GM21576 (cell line): ENCODE results near the gene DCC.

Source experiments
- ATAC-seq: cut with Tn5 transposase; IDR thresholded peaks from one replicate; pipeline ENCODE4 v1.9.1; 2021; ENCODE audit warnings: mild to moderate bottlenecking, moderate library complexity; ENCODE audit not compliant: unreplicated experiment

The DCC gene

DNA sequence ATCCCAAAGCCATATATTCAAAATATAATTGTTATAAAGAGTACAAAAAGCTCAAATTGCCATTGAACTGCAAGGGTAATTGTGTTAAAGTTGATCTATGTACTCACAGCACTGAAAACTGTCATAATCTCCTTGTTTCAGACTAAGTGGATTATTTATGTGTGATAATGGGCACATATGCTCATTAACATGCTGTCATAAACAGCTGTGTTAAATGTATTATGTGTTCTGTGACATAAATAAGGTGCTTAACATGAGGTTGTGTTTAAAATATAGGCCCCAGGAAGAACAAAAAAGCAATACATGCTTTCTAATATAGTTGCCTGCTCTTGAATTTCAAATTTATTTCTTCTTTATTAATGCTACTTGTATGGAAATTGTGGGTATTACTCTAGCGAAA, 409.5 kb downstream of the DCC start:
- ATAC-seq: no peak

DNA sequence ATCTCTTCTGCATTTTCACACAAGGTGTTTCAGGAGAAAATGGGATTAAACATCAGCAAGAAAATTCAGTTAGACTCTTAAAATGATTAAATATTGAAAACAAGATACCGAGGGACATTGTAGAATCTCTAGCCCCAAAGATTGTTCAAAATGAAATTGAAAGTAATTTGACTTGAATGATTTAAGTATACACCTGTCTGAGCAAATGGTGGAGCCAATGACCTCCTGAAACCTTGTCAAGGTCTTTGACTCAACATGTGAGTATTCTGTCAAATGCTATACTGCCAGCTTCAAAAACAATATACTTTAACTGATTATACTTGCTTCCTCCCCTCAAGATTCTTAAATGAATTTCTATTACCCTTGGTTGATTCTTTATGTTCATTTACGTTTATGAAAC, 411.0 kb downstream of the DCC start:
- no peak for ATAC-seq

DNA sequence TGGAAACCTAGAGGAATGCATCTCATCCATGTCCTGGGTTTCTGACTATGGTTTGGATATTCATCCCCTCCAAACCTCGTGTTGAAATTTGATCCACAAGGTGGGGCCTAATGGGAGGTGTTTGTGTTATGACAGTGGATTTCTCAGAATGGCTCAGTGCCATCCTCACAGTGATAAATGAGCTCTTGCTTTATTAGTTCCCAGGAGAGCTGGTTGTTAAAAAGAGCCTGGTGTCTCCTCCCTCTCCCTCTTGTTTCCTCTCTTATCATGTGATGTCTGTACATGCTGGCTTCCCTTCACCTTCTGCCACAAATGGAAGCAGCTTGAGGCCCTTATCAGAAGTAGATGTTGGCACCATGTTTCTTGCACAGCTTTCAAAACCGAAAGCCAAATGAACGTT, 424.3 kb downstream of the DCC start:
- ATAC-seq: no peak

DNA sequence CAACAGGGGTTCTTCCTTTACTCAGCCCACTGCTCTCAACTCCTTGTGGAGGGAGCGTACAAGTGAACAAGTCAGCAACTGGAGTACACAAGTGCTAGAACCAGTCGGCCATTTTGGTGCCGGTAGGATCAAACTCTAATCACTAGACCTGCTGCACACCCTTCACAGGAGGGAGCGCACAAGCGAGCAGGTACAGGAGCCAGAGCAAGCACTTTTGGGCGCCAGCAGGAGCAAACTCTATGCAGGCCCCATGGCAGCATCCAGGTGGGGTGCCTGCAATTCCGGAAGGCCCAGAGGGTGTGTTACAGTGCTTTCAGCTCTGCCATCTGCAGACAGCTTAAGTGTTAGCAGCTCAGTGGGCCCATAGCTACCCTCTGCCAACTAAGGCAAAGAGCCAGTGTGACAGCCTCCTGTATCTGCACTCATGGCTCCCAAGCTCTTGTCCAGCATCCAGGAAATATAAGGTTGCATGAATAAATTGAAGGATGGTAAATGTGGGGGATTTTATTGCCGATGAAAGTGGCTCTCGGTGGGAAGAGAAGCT, 426.1 kb downstream of the DCC start:
- ATAC-seq: no peak

DNA sequence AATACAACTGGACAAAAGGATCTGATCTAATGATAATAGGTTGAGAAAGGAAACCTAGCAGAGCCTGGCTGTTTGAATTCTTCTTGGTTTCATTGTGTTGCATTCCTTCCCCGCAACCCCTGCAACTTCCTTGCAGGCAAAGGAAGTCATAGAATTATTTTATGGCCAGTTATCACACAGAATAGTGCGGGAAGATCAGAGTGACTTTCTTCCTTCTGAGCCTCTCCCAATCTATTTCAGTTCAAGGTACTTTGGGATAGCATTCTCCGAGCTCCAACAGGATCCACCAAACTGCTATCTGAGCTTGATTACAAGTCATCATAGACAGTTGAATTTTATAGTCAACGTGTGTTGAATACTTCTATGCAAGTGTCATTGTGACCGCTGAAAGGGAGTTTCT, 441.1 kb downstream of the DCC start:
- no peak for ATAC-seq

DNA sequence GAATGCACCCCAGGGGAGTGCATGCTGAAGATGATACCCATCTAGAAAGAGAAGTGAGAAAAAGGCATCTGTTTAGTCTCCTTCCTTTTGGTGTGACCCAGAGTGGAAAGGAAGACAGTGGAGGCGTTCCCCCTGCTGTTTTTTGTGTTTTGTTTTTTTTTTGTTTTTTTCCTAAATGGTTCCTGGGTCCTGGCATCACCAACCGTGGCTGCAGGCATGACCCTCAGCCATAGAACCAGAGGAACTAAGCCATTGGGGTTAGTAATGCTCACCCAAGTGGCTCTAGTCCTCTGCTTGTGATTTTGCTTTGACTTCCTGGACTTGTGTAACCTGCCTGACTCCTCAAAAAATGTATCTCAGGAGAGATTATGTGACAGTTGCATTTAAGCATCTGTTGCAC, 451.3 kb downstream of the DCC start:
- no peak for ATAC-seq

DNA sequence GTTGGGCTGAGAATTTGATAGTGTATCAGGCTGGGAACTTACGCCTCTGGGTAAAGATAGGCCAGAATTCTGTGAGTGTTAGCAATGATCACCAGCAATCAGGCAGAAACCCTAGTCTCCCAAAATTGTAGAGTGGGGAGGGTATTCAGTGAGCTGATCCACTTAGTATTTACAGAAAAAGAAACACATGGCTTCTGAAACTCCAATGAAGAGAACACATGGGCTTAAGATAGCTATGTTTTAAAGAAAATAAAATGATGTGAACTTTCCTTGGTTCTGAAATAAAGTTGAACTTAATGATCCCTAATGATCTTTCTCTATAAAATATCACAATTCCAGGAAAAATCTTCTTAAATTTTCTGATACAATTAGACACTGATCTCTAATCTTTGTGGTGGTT, 472.8 kb downstream of the DCC start:
- no peak for ATAC-seq

DNA sequence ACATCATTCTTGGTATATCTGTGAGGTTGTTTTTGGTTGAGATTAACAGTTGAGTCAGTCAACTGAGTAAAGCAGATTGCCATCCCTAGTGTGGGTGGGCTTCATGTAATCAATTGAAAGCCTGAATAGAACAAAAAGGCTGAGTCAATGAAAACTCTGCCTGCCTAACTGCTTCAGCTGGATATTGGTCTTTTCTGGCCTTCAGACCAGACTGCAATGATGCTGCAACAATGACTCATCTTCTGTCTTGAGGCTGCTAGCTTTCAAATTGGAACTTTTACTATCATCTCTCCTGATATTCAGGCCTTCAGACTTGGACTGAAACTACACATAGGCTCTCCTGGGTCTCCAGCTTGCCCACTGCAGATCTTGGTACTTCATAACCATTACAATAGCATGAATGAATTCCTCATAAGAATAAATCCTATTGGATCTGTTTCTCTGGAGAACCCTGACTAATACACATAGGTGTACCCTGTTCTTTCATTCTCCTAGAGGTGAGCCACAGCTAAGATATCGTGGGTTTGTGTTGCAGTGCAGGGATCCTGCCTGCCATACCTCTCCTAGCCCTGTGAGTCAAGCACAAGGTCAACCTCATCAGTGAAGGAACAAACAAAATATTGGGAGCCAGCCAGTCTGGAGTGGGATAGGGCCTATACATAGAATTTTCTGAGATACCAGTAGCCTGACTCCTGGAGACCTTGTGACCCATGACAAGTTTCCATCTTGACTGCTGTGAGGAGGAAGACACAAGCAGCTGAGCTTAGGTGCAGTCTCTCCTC, 473.8 kb downstream of the DCC start:
- ATAC-seq: no peak

DNA sequence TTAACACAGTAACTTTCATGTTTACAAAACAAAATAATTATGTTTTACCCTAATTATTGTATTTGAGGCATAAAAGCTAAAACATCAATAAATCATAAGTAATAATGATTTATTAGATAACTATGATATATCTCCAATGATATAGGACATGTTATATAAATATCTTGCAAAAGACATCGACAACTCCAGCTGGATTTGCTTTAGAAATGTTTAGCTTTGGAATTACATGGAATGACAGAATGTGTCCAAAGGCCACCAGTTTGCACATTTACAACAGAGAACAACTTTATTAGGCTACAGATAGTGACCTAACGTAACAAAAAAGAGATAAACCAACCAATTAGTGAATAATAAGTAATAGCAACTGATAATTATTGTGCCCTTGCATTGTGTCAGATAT, 475.7 kb downstream of the DCC start:
- no peak for ATAC-seq

DNA sequence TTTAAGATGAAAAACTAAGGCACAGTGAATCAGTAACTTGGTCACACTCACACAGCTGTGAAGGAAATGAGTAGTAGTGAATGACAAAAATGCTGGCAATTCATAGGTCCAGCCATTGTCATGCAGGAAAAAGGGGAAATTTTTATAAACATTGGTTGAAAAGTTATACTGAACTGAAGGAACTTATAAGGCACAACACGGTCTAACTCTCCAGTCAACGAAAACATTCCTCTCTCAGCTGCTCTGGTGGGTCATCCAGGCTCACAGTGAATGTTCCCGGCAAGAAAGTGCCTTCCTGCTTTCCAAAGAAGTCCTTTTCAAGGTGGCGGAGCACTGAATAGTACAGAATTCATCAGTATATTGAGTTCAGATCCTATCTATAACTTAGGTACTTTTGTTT, 476.1 kb downstream of the DCC start:
- ATAC-seq: no peak

DNA sequence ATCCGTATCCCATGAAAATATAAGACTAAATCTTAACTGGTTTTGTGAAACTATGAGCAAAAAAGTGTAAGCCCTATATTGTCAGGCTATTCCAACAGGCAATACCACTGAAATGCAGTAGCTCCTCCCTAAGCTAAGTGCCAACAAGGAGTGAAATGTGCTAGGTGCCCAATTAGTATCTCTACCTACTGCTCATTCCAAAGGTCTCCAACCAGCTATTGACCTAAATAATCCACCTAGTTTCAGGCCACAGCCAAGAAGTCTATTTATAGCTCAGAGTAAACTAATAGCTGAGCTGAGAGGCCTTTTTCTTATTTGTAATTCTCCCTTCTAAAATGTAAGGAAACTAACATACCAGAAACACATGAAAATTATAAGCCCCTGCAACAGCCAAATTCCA, 482.2 kb downstream of the DCC start:
- no peak for ATAC-seq

DNA sequence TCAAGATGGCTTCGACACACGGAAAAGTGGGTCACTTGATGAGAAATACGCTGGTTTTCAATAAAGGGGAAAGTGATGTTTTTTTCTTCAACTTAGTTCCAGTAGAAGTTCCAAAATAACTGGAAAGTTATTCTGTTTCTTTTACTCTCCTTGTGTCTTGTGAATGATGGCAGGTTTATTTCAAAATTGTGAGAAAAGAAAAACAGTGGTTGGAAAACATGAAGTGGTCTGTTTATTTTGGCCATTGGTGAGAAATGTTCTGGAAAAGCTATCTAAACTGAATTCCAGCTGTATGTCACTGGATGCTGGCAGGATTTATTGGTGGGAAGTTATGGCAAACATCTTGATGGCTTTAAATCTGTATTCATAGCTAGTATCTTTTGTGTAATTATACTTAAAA, 484.1 kb downstream of the DCC start:
- ATAC-seq: no peak

DNA sequence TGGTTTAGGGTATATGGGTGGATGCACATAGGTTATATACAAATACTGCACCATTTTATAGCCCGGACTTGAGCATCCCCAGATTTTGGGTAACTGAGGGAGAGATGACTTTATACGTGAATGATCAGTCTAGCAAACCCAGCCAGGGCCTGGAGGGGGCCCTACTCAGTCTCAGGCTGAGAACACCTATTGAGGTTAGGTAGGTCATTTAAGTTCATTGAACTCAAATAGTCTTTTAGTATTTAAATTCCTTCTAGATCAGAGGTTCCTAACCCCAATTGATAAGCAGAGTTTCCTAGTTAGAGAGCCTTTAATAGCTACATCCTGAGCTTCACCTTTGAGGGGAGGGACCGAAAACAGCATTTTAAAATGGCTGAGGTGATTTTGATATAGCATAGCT, 487.0 kb downstream of the DCC start:
- ATAC-seq: no peak

DNA sequence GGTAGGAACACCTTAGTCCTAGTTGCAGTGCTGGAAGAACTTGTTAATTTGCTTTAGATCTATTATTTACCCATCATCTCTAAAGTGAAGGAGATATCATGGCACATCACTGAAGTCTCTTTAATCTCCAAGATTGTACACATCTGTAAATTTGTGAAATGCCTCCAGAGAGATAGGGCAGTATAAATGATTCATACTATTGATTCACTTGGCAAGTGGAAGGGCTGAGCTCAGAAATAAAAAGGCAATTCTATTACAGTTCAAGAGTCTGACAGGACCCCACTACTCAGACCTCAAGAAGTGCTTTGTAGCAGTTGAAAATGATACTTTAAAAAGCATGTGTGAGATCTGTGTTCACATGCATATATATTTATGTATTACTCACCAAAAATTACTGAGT, 489.3 kb downstream of the DCC start:
- no peak for ATAC-seq

DNA sequence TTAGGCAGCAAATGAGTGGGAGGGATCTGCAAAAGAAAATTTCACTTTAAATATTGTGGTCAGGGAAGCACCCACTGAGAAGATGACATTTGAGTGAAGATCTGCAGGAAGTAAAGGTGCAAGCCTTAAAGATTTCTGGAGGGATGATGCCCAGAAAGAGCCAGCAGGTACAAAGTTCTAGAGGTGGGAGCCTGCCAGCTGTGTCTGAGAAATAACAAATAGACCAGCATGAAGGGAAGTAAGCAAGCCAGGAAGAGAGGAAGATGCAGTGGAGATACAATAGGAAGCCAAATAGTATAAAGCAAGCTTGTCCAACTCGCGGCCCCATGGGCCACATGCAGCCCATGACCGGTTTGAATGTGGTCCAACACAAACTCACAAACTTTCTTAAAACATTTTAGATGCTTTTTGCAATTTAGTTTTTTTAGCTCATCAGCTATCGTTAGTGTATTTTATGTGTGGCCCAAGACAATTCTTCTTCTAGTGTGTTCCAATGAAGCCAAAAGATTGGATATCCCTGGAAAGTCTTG, 489.9 kb downstream of the DCC start:
- no peak for ATAC-seq

DNA sequence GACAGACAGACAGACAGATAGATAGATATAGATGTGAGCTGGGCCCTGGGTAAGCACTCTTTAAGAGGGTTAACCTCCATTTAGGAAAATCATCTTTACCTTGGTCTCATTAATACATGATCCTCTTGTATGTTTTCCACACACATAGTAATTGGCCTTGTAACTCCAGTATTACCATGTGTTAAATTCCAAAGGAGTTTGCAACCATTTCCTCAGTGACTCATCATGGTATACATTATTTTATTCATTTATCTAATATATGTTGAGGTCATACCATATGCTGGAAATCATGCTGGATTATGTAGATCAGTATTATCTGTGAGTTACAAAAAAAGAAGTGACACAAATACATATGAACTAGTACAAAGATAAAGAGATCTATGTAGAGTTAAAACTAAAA, 504.3 kb downstream of the DCC start:
- ATAC-seq: no peak

DNA sequence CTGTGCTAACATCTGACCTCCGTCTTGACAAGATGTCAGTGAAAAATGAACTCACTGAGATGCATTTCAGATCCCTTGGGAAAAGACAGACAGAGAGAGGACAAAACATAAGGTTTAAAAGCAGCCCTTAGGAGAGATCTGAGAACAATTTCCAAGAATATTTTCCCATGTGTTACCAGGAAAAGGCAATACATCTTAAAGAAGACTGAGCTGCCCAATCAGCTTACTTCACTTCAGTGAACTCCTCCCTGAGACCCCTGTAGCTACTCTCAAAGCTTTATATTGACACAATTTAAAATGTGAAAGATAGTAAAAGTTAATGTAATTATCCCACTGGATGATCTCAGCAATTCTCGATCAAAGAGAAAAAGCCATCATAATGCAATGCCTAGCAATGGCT, 505.0 kb downstream of the DCC start:
- ATAC-seq: no peak

DNA sequence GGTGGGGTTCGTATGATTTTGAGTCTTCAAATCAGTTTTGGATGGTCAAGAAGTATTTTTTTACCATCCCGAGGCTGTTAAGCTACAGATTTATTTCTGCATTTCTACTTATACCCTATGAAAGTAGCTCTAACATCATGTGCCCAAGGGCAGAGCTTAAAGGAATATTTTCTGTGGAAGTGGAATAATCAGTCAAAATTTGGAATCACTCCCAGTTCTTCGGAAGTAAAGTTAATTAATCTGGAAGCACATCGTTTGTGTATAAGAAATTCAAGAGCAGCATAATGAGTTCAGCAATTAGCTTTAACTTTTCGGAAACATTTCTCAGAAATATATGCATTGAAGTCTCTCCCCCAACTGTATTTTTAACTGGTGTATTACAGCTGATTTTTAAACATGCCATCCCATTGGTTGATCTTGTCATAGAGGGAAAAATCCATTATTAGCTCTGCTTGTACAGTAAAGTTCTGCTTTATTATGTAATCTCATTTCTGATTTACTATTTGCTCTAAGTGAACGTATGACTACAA, 510.1 kb downstream of the DCC start:
- ATAC-seq: no peak

DNA sequence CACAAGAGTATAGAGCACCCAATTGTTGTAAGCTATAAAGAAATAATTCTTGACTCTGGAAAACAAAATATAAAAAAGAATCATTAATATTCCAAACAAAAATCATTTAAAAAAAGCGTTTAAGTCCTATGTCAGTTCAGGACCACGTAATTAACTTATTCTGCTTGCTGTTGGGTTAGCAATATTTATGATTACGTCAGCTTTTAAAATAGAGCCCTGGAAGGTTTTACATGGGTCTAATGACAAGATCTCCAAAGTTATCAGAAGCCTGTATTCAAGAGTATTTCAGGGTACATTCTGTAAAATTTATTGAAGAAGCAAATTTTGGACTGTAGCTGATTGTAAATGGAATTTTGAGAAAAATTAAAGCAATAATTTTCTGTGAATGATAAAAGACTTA, 521.6 kb downstream of the DCC start:
- no peak for ATAC-seq

DNA sequence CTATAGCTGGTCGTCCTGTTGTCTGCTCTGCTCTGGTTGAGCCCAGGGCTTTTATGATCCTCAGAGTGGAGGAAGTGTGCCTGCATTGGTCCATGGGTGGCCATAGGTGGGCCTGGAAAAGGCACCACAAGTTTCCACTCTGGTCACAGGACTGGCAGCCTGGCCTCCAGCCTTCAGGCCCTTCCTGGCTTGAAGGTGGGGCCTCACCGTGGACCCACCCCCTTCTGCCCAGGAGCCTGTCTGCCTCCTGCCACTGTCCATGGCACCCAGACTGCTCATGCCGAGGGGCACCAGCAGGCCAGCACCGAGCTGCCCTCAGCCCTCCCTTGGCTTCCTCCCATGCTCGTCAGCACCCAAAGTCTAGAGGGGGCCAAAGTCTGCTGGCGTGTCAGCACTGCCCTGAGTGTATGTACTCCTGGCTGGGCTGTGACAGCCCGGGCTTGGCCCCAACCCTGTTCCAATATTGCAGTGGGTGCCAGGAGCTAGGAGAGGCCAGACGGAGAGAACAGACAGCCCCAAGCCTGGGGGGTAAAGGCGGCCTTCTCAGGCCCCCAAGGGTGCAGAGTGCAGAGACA, 529.4 kb downstream of the DCC start:
- ATAC-seq: no peak

DNA sequence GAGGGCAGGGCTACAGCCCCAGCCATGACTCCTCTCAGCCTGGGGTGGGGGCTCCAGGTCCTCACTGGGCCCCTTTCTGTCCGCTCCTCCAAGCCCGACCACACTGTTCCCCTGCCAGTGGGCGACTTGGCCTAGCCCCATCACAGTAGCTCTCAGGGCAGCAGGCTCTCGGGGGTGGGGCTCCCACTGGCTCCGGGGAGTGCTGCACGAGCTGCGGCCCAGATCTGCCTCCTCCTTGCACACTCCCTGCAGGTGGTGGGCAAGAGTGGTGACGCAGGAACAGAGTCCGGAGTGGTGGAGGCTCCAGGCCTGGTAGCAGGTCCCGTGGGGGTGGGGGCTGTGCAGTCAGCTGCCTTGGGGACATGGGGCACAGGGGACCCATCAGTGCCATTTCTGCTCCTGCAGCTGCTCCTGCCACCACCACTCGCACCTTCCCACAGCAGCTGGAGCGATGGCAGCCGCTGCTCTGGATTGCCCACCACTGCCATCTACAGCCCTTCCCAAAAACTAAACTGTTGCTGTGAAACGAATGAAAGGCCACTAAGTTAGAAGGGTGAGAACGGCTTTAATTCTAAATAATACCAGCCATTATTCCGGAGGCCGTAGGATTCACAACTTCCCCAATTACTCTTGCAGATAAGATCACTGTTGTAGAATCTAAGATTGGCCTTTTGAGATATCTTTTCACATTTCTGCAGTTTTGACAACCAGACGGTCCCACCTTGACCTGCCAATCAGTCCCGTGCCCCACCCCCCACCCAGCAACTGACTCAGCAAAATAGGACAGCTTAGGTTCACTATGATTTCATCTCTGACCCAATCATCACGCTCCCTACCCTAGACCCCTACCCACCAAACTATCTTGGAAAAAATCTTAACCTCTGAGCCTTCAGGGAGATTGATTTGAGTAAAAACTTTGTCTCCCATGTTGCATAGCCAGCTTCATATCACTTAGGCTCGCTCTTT, 530.2 kb downstream of the DCC start:
- ATAC-seq: no peak
